CD4-positive, alpha-beta T cell treated with Interleukin-4 for 4 hours (primary cell): ENCODE measurements around the gene TCF3.
"Not testable (repeated sequence)": the region's sequence is repeated elsewhere in the genome, so short reads cannot be mapped to it uniquely, and the experiment has no call there.

Source experiments
- DNase-seq: peaks from one replicate; pipeline ENCODE4 v3.0.0-alpha.2; 2020

TCF3 gene

GRCh38 chr19:1672769-1673644 lies 20.6 kb upstream of the TCF3 start:
- DNase-seq, result no peak

- peak; percentile 22 for DNase-seq
Observed at GRCh38 chr19:1672038-1672768, 19.8 kb upstream of the TCF3 start.

GRCh38 chr19:1671716-1672037 lies 19.3 kb upstream of the TCF3 start:
- DNase-seq, result no peak

DNA sequence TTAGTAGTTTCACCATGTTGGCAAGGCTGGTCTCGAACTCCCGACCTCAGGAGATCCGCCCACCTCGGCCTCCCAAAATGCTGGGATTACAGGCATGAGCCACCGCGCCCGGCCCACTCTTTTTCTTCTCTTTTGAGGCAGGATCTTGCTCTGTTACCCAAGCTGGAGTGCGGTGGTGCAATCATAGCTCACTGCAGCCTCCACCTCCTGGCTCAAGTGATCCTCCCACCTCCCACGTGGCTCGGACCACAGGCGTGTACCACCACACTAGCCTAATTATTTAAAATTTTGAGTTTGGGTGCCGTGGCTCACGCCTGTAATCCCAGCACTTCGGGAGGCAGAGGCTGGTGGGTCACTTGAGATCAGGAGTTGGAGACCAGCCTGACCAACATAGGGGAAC lies 18.3 kb upstream of the TCF3 start:
- DNase-seq, result not testable (repeated sequence)

DNA sequence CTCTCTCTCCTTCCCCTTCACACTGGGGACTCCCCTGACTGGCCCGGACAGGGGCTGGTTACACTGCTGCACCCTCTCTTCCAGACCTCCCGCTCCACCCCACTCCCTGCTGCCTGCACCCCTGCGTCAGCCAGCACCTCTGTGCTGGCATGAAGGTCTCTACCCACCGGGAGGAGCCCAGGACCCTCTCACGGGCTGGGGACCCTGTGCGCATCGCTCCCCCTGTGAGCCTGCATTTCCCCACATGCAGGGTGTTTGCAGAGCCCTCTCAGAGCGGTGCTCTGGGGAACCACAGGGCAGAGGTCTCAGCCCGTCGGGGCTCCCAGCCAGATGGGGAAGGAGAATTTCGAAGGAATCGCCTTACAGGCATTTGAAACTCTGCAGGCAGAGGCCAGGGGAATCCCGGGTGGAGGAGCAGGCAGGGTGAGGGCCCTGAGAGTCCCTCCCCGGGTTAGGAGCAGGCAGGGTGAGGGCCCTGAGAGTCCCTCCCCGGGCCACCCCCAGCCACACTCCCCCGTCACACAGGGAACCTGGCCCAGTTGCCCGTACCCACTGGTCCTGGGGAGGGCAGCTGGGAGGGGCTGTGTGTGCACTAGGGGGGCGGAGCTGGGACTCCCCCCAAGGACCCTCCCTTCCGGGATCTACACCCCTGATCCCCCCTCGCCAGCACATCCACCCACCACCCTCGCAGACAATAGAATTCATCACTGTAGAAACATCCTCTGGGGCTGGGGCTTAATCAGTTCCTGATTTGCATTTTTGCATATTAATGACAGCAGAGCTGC lies 16.3 kb upstream of the TCF3 start:
- DNase-seq, result no peak

DNA sequence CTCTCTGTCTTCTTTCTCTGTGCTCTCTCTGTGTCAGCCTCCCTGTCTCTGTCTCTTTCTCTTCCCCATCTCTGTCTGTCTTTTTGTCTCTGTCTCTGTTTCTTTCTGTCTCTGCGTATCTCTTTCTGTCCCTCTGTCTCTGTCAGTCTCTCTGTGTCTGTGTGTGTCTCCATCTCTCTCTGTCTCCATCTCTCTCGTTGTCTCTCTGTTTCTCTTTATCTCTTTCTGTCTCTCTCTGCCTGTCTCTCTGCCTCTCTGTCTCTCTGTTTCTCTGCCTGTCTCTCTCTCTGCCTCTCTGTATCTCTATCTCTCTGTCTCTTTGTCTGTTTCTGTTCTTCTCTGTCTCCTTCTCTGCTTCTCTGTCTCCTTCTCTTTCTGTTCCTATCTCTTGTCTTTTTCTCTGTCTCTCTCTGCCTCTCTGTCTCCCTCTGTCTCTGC lies 15.7 kb upstream of the TCF3 start:
- no peak for DNase-seq

- DNase-seq, result no peak
Observed at GRCh38 chr19:1665565-1666047, 13.2 kb upstream of the TCF3 start.

- DNase-seq, result no peak
Observed at GRCh38 chr19:1663852-1664251, 11.4 kb upstream of the TCF3 start.

DNA sequence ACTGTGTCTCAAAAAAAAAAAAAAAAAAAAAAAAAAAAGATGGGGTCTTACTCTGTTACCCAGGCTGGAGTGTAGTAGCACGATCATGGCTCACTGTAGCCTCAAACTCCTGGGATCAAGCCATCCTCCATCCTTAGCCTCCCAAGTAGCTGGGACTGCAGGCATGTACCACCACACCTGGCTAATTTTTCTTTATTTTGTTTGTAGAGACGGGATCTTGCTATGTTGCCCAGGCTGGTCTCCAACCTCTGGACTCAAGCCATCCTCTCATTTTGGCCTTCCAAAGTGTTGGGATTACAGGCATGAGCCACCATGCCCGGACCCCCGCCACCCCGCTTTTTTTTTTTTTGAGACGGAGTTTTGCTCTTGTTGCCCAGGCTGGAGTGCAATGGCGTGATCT lies 10.8 kb upstream of the TCF3 start:
- DNase-seq, result not testable (repeated sequence)

- DNase-seq, result no peak
Observed at GRCh38 chr19:1661995-1662394, 9.6 kb upstream of the TCF3 start.

- DNase-seq, result no peak
Observed at GRCh38 chr19:1659084-1659427, 6.6 kb upstream of the TCF3 start.

DNA sequence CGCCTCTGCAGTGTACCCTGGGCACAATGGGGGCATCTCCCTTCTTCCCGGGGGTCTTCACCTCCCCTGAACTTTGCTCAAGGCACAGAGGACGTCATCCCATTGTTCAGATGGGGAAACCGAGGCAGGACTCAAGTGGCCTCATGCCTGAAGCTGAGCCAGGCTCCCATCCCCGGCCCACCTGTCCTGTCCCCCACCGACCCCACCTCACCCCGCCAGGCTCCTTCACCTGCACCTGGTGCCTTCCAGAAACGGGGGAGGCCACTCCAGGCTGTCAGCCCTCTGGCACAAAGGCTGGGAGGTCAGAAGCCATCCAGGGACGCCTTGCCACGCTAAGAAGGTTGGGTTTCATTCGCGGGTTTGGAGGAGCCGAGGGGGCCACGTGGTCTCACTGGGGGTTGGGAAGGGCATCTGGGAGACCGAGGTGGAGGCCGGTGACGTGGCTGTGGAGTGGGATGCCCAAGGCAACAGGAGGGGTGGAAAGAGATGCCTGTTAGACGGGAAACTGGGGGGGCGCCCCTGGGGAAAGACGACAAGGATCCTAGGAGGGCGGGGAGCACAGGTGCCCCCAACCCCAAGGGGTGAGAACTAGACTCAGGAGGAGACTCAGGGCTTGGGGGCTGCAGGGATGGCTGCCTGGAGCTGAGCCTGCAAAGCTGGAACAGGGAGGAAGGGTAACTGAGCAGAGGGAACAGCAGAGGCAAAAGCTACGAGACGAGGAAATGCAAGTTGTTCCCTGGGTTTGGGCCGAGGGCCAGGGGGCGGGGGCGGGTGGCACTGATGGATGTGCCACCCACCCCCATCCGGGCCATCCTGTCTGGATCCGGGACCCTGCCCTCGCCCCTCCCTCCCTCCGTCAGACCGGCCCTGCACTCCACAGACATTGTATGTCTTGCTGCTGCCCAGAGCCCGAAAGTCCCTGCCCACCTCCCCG lies 6.0 kb upstream of the TCF3 start:
- no peak for DNase-seq

DNA sequence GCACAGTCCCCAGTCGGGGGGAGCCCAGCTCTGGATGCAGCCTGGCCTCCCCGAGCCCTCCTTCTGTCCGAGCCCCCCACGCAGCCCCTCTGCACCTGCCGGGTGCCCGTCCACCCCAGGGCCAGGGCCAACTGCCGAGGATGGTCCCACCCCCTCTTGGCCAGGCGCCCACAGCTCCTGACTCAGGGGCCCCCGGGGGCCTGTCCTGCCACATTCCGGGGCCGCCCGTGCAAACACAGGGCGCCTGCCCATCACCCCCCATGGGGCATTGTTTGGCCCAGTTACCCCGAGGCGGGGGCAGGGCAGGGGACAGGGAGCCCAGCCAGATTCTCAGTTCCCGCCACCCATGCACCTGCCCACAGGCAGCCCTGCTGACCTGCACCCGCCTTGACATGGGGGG lies 5.3 kb upstream of the TCF3 start:
- no peak for DNase-seq

DNA sequence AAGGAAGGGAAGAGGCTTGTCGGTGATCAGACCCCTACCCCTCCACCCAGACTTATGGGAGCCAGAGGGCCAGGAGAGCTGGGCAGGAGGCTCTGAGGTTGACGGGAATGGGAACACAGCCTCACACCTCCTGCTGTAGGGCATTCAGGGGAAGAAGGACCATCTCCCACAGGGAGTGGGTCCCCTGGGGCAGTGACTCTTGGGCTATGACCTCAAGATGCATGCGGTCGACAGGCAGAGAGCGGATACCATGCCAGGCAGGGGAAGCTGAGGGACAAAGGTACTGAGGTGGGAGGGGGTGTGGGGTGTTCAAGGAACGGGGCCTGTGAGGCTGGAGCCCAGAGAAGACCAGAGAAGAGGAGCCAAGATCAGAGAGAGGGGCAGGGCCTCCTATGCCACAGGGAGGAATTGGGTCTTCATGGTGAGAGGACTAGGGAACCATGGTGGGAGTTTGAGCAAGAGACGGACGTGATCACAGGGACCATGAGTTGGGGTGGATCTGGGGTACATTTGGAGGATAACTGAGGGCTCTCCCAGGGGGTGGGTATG lies 4.6 kb upstream of the TCF3 start:
- DNase-seq, result no peak

DNA sequence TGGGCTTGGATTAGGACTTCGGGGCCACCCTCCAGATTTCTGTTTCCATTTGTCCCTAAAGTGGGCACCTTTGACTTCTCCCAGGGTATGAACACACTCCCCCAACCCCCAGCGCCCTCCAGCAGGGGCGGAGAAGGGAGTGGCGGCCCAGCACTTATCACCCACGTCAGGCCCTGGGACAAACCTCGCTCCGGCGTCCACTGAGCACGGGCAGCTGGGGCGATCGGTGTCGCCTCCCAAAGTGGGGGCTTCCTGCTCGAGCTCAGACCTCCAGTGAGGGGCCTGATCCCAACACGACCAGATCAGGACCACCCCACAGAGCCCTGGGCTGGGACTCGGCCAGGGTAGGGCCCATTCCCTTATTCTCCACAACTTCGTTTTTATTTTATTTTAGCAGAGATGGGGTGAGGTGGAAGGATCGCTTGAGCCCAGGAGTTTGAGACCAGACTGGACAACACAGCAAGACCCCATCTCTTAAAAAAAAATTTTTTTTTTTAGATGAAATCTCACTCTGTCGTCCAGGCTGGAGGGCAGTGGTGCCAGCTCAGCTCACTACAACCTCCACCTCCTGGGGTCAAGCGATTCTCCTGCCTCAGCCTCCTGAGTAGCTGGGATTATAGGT lies 3.7 kb upstream of the TCF3 start:
- DNase-seq, result no peak

- DNase-seq, result no peak
Observed at GRCh38 chr19:1655131-1655981, 2.9 kb upstream of the TCF3 start.

GRCh38 chr19:1654178-1654792 lies 1.9 kb upstream of the TCF3 start:
- no peak for DNase-seq

- DNase-seq, result no peak
Observed at GRCh38 chr19:1653300-1653628, 849 bp upstream of the TCF3 start.

- peak; percentile 26 for DNase-seq
Observed at GRCh38 chr19:1651568-1652291, 685 bp downstream of the TCF3 start.
